KOPT-K1 (cell line): ENCODE data around the gene MSI2.
"Not testable (repeated sequence)": the region's sequence is repeated elsewhere in the genome, so short reads cannot be mapped to it uniquely, and the experiment has no call there.

Experiments used
- H3K27ac ChIP-seq: fragments of 200-600 bp; sonication (generic); 2 replicates; pipeline ENCODE4 v1.5.1; 2016; ENCODE audit warnings: antibody characterized with exemption, mild to moderate bottlenecking, low read depth, low read length; ENCODE audit not compliant: poor library complexity, severe bottlenecking
- H3K36me3 ChIP-seq: fragments of 200-600 bp; sonication (generic); 2 replicates; pipeline ENCODE4 v1.5.1; 2017; ENCODE audit warnings: antibody characterized with exemption, mild to moderate bottlenecking, low read length, moderate library complexity; ENCODE audit not compliant: insufficient read depth
- H3K9me3 ChIP-seq: fragments of 200-600 bp; sonication (generic); 2 replicates; pipeline ENCODE4 v1.5.1; 2017; ENCODE audit warnings: antibody characterized with exemption, low read length, mild to moderate bottlenecking; ENCODE audit not compliant: insufficient read depth, poor library complexity, severe bottlenecking

Gene MSI2

DNA sequence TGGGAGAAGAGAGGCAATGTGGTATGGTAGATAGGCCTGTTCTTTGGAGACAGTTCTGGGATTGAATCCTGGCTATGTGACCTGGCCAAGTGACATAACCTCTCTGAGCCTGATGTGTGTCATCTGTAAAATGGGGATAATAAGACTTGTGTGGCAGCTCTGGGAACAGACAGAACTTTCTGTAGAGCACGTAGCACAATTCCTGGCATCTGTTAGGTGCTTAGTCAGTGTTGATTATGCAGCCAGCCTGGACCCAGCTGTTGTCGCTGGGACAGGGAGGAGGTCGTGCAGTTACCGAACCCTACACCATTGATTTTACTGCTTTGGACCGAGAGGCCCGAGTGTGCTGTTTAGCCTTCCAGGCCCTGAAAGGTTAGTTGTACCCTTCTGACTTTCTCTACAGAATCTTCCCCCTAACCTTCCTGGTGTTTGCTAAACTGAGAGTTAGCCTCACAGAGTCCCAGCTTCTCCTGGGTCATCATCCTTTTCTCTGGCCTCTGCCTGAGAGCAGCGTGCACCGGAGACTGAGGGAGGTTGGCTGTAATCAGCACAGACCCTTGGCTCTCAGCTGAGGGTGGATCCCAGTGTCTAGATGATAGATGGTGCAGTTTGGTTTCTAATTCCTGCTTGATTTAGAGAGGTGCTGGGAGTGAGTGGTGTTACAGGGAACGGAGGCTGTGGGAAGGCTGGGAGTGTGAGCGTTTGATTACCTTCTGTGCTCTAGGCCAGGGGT, 31.9 kb downstream of the MSI2 start:
- peak overlapping the region; percentile 71 for H3K27ac ChIP-seq
- peaks cover 81% of the 10 kb centered on the region for H3K36me3 ChIP-seq
- no peaks in the 10 kb centered on the region for H3K9me3 ChIP-seq

DNA sequence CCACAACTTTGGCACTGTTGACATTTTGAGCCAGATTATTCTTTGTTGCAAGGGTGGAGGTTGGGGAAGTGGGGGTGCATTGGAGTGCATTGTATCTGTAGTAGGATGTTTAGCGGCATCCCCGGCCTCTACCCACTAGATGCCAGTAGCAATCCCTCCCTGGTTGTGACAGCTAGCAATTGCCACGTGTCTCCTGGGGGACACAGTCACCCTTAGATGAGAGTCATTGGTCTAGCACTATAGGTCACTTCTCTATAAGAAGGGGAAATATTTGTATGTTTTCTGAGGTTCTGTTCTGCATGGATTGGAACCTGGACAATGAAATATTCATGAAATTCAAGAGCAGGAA, 32.4 kb downstream of the MSI2 start:
- Histone ChIP-seq H3K9me3 (no peaks in the 10 kb centered on the region), H3K36me3 (peaks cover 78% of the 10 kb centered on the region), H3K27ac (peak overlapping the region; percentile 71)

DNA sequence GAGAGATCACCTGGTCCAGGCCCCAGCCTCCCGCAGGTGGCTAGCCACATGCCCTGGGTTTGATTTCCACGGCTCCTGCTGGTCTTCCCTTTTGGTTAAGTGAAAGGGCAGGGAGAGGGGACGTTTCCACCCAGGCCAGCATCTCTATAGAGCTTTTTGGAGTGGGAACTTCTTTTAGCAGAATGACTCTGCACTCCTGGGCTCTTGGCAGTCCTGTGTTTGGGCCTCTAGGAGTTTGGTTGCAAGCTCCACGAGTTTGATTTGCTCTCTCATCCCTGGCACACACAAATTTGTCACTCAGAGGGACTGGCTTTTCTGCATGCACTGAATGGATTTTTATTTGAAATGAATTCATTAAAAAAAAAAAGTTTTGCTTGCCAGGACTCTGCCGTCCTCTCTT, 32.8 kb downstream of the MSI2 start:
- no peaks in the 10 kb centered on the region for H3K9me3 ChIP-seq
- H3K27ac ChIP-seq, result peak overlapping the region; percentile 71
- H3K36me3 ChIP-seq, result peaks cover 81% of the 10 kb centered on the region

DNA sequence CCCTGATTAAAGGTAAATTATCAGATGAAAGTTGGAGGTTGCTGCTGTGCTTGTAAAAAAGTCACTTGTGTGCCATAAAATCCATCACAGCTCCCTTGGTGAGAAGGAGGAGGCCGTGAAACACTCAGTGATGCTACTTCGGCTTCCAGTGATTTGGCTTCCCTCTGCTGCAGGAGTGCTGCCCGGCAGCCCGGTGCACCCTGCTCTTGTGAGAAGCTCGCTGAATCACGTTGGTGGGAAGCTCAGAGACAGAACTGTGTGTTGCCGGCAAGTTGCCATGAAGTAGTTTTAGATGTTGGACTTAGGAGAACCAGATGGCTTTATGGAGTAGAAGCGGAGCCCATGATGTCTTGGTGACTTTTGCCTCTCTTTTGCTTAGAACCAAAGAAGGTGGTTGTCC, 33.3 kb downstream of the MSI2 start:
- Histone ChIP-seq H3K36me3 (peaks cover 85% of the 10 kb centered on the region), H3K27ac (peak overlapping the region; percentile 17), H3K9me3 (no peaks in the 10 kb centered on the region)

DNA sequence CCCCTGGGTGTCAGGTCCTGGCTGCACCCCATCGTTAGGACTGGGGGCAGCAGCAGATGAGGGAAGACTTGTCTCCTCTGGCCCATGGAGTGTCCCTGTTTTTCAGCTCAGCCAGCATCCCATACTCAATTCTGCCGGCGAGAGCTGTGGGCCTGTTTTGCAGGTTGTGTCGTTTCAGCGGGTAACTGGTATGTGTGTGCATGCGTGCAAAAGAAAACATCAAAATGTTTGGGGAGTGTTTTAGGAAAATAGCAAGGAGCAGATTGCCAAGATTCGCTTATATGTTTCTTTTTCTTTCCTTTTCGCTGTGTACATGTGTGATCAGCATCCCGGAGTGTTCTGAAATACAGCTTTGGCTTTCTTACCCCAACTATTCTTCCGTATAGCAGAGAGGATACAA, 34.7 kb downstream of the MSI2 start:
- Histone ChIP-seq H3K27ac (no peak overlapping the region), H3K36me3 (peaks cover 87% of the 10 kb centered on the region), H3K9me3 (no peaks in the 10 kb centered on the region)

DNA sequence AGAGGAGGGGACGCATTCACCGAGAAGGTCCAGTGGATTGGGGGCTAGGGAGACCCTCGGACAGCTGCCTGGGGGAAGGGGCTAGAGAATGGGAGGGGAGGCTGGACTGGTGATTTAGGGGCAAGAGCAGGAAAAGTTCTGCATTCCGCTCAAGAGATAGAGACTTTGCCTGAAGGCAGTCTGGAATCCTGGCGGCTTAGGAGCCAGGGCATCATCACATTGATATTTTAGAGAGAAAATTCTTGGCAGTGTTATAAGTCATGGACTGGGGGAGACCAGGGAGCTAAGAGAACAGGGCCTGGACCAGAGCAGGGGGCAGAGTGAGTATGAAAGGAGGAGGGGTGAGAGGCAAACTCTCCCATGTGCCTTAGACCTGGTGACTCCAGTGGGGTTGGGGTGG, 35.8 kb downstream of the MSI2 start:
- Histone ChIP-seq H3K9me3 (no peaks in the 10 kb centered on the region), H3K36me3 (peaks cover 79% of the 10 kb centered on the region), H3K27ac (peak overlapping the region; percentile 33)

DNA sequence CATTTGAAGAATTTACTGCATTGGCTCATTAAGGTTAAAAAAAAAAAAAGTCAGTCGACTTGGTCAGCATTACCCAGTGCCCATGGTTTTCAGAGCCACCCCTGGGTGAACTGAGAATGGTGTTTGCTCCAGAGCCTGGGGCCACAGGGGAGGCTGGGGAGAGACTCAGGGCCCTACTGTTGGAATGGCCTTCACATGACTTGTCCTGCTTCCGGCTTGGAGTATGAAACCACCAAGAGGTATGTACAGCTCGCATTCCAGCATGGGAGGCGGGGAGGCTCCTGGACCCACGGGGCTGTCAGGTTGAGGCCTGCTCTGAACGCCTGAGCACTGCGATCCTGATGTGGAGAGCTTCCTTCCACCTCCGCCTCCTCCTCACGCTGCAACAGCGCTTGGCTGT, 36.8 kb downstream of the MSI2 start:
- Histone ChIP-seq H3K27ac (peak overlapping the region; percentile 33), H3K9me3 (peaks cover 9% of the 10 kb centered on the region), H3K36me3 (peaks cover 79% of the 10 kb centered on the region)

DNA sequence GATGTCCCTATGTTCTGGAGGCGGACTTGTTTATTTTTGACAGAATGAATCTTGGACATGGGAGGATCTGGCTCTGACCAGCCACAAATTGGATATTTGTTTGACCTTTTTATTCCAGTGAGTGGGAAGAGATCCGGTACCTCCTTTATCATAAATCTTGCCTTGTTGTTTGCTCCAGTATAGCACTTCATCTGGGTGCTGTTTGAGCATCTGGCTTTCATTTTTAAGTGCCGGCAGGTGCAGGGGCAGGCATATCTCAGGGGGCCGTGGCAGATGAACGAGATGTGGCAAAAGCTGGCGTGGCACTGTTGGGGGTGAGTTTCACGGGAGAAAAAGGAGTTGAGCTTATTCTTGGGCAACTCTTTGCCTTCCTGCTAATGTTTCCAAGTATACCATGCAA, 37.8 kb downstream of the MSI2 start:
- Histone ChIP-seq H3K27ac (peak overlapping the region; percentile 73), H3K36me3 (peaks cover 79% of the 10 kb centered on the region), H3K9me3 (peaks cover 20% of the 10 kb centered on the region)

DNA sequence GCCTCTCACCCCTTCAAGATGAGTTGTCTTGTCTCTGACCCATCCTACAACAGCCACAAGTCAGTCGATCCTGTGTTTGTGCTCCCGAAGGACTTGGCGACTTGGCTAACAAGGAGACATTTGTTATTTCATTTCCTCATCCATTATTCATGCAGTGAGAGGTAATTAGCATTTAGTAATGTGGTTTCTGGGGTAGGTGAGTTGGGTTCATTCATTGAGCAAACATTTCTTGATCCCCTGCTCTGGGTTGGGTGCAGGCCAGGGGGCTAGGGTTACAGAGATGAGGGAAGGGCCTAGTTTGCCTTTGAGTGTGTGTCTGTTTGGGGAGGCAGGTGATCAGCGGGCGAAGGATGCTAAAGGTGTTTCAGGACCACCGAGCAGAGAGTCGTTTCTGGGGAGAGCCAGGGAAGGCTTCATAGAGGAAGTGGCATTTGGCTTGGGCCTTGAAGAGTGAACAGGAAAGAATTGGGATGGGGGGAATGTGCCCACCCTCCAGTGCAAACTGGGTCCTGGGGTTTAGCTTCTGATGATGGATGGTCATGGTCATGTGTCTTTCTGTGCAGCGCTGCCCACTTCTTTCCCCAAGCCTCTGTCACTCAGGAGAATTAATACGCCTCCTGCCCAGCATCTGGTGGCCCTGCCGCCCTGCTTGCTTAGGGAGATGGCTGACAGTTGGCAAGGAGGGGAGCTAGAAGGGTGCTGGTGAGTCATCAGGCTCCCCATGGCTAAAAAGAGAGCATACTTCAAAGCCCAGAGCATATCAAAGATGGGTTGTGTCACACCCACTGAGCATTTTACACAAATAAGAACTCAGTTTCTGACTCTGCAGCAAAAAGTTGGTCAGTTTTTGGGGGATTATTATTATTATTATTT, 38.5 kb downstream of the MSI2 start:
- Histone ChIP-seq H3K36me3 (peaks cover 79% of the 10 kb centered on the region), H3K9me3 (peaks cover 24% of the 10 kb centered on the region), H3K27ac (peak overlapping the region; percentile 73)

DNA sequence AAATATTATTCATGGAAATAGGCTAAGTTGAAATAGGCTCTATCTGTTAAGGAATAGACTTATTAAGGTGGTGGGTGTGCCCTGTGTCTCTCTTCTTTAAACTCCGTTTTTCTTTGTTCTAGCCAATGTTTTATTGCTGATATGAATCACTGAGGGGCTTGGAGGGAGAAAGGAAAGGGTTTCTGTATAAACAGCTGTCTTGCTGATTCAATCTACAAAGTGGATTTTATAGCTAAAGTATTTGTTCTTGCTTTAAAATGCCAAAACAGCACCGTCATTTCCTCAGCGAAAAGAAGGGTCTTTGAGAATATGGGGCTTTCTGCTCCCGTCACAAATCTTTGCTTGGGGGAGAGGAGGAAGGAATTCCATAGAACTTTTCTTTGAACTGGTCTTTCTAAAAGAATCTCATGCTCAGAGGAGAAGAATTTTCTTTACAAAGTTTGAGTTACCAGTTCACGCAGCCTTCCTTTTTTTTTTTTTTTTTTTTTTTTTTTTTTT, 39.3 kb downstream of the MSI2 start:
- H3K36me3 ChIP-seq, result peaks cover 79% of the 10 kb centered on the region
- H3K27ac ChIP-seq, result peak overlapping the region; percentile 73
- H3K9me3 ChIP-seq, result peaks cover 30% of the 10 kb centered on the region

DNA sequence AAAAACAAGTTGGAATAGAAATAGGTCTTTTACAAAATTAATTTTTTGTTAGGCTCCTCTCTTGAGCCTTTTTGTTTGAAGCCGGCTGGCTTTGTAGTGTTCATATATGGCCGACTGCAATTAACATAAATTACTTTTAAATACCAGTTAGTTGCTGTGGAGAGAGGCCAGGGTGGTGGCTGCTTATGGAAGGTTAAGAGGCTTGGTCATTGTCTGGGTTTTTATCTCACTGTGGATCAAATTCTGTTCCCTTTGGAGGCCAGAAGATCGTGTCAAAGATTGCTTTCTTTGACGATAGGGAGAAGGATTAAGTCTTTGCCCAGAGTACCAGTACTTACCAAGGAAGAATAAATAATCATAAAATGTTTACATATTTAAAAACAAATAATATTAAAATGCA, 39.9 kb downstream of the MSI2 start:
- Histone ChIP-seq H3K27ac (peak overlapping the region; percentile 73), H3K9me3 (peaks cover 32% of the 10 kb centered on the region), H3K36me3 (peaks cover 79% of the 10 kb centered on the region)

DNA sequence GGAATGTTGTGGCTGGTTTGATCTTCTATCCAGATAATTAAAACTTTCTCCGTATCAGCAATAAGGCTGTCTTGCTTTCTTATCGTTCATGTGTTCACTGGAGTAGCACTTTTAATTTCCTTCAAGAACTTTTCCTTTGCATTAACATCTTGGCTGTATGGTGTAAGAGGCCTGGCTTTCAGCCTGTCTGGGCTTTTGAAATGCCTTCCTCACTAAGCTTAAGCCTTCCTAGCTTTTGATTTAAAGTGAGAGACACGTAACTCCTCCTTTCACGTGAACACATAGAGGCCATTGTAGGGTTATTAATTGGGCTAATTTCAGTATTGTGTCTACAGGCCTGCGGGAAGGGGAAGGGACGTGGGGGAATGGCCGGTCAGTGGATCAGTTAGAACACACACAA, 42.9 kb downstream of the MSI2 start:
- Histone ChIP-seq H3K27ac (no peak overlapping the region), H3K36me3 (peaks cover 76% of the 10 kb centered on the region), H3K9me3 (peaks cover 32% of the 10 kb centered on the region)

DNA sequence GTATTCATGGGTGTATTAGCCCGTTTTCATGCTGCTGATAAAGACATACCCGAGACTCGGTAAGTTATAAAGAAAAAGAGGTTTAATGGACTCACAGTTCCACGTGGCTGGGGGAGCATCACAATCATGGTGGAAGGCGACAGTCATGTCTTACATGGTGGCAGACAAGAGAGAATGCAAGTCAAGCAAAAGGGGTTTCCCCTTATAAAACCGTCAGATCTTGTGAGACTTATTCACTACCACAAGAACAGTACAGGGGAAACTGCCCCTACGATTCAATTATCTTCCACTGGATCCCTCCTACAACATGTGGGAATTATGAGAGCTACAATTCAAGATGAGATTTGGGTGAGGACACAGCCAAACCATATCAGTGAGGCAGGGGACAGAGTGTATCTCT, 44.3 kb downstream of the MSI2 start:
- Histone ChIP-seq H3K36me3 (peaks cover 82% of the 10 kb centered on the region), H3K9me3 (peaks cover 32% of the 10 kb centered on the region)
- H3K27ac ChIP-seq, result not testable (repeated sequence)

DNA sequence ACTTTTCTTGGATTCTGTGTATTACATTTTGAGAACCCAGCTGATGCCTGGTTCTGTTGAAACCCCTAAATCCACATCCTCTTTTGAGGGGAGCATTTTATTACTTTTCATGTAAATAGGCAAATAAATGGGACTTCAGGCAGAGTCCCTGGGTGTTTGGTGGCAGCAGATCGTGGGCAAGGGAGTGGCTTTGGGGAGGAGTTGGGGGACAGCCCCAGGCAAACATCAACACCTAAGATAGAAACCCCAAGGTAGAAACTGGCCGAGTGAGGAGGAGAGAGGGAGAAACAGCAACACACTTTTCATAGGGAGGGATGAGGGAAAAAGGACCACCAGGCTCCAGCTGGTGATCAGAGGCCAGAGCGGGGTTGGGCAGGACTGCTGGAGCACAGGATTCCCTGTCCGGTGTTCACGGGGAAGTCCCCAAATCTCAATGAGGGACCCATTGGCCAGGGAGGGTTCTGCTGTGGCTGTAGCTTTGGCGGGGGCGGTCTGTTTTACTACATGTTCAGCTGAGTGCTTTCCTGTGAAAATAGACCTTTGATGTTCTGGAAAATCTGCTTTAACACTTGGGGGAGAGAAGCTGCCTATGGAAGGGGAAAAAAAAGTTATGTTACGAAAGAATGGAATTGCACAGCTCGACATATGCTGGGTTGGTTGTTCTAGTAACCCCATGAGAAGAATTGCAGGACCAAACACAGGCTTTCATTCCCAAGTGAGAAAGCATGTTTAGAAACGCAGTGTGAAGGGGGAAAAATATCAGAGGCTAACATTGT, 46.6 kb downstream of the MSI2 start:
- Histone ChIP-seq H3K9me3 (peaks cover 25% of the 10 kb centered on the region), H3K27ac (peak overlapping the region; percentile 23), H3K36me3 (peaks cover 95% of the 10 kb centered on the region)

DNA sequence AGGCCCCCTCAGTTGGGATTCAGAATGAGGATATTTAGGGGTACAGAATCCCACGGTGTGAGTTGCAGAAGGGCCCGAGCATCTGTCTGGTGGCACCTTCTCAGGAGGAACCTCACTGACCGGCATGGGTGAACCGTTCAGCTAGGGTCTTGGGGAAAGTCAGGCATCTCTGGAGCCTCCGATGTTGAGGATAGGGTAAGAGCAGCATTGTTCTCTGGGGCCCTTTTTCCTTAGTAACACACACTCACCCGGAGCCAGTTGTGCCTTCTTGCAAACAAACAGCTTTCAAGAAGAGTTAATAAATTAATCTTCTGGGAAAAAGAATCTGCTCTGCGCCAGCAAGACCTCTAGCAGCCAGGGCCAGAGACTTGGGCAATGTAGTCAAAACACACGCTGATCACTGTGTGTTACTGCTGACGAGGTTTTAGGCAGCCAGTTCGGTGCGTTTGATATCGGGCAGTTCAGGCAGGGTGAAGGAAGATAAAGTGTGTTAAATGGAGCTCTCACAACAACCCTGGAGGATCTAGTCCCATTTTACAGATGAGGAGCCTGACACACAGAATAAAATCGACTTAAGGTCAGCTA, 48.9 kb downstream of the MSI2 start:
- H3K36me3 ChIP-seq, result peaks cover 95% of the 10 kb centered on the region
- no peak overlapping the region for H3K27ac ChIP-seq
- H3K9me3 ChIP-seq, result peaks cover 5% of the 10 kb centered on the region
